HepG2 (cell line): ENCODE measurements around the gene ZC3H4. TPM values are rescaled to one million over a fixed set of nuclear protein-coding genes. Genes with fewer than 3 reads are reported as not detected.

ENCODE experiments used
- ARNT ChIP-seq: fragments of 450-650 bp; IDR thresholded peaks from 2 replicates; pipeline ENCODE4 v1.6.1; 2017
- HCFC1 ChIP-seq: fragments of 150-350 bp; IDR thresholded peaks from 2 replicates; pipeline ENCODE4 v1.6.1; 2014; ENCODE audit warnings: low read depth, low read length
- HES4 ChIP-seq: sonication (generic); formaldehyde crosslinking; IDR thresholded peaks from 2 replicates; pipeline ENCODE4 v1.9.0; 2021; ENCODE audit warnings: mild to moderate bottlenecking, missing genetic modification reagents, borderline replicate concordance
- HNRNPK ChIP-seq: fragments of 200-400 bp; formaldehyde crosslinking; IDR thresholded peaks from 2 replicates; pipeline ENCODE4 v1.6.1; 2018; ENCODE audit warnings: low read length, low read depth, moderate library complexity, mild to moderate bottlenecking; ENCODE audit not compliant: poor library complexity, severe bottlenecking
- KDM1A ChIP-seq: IDR thresholded peaks from 2 replicates; pipeline ENCODE4 v1.6.1; 2016; ENCODE audit warnings: missing compliant biosample characterization
- KDM5B ChIP-seq: sonication (generic); formaldehyde crosslinking; IDR thresholded peaks from 2 replicates; pipeline ENCODE4 v1.4.0; 2020; ENCODE audit warnings: missing genetic modification reagents, mild to moderate bottlenecking, borderline replicate concordance
- MTF1 ChIP-seq: sonication (generic); formaldehyde crosslinking; IDR thresholded peaks from 2 replicates; pipeline ENCODE4 v1.5.0; 2020; ENCODE audit warnings: missing genetic modification reagents
- NKX3-1 ChIP-seq: sonication (generic); formaldehyde crosslinking; IDR thresholded peaks from 2 replicates; pipeline ENCODE4 v1.5.0; 2020; ENCODE audit warnings: missing genetic modification reagents
- PBX3 ChIP-seq: sonication (generic); formaldehyde crosslinking; IDR thresholded peaks from 2 replicates; pipeline ENCODE4 v1.8.1; 2023; ENCODE audit warnings: missing genetic modification reagents, inconsistent platforms, borderline replicate concordance
- POGK ChIP-seq: sonication (generic); formaldehyde crosslinking; conservative IDR thresholded peaks from 2 replicates; pipeline ENCODE4 v1.8.0; 2022; ENCODE audit warnings: mild to moderate bottlenecking, moderate library complexity, missing genetic modification reagents
- POLR2A ChIP-seq, 2 experiments: IDR thresholded peaks; 2 replicates each; pipeline ENCODE4 v1.6.1; 2011; ENCODE audit warnings: low read depth in 2 of 2, low read length in 2 of 2, mild to moderate bottlenecking in 1 of 2, moderate library complexity in 1 of 2; ENCODE audit not compliant: insufficient read depth in 1 of 2
- SATB2 ChIP-seq: sonication (generic); formaldehyde crosslinking; IDR thresholded peaks from 2 replicates; pipeline ENCODE4 v1.5.0; 2020; ENCODE audit warnings: missing genetic modification reagents
- SMARCE1 ChIP-seq: fragments of 450-650 bp; IDR thresholded peaks from 2 replicates; pipeline ENCODE4 v1.6.1; 2017; ENCODE audit warnings: borderline replicate concordance
- SMYD3 ChIP-seq: sonication (generic); formaldehyde crosslinking; IDR thresholded peaks from 2 replicates; pipeline ENCODE4 v1.8.1; 2023; ENCODE audit warnings: mild to moderate bottlenecking, missing genetic modification reagents
- ZBTB21 ChIP-seq: sonication (generic); formaldehyde crosslinking; IDR thresholded peaks from 2 replicates; pipeline ENCODE4 v1.4.0; 2020; ENCODE audit warnings: missing genetic modification reagents
- ZBTB33 ChIP-seq: sonication (generic); formaldehyde crosslinking; IDR thresholded peaks from 2 replicates; pipeline ENCODE4 v1.4.0; 2020; ENCODE audit warnings: missing genetic modification reagents
- ZFP36 ChIP-seq: fragments of 150-350 bp; IDR thresholded peaks from 2 replicates; pipeline ENCODE4 v1.6.1; 2018; ENCODE audit warnings: borderline replicate concordance, low read length, low read depth; ENCODE audit not compliant: partially characterized antibody
- ZFX ChIP-seq: sonication (generic); formaldehyde crosslinking; IDR thresholded peaks from 2 replicates; pipeline ENCODE4 v1.4.0; 2020; ENCODE audit warnings: mild to moderate bottlenecking, low read depth, missing genetic modification reagents, moderate library complexity
- ZNF256 ChIP-seq: sonication (generic); formaldehyde crosslinking; conservative IDR thresholded peaks from 2 replicates; pipeline ENCODE4 v1.4.0; 2020; ENCODE audit warnings: missing genetic modification reagents
- ZNF468 ChIP-seq: sonication (generic); formaldehyde crosslinking; IDR thresholded peaks from 2 replicates; pipeline ENCODE4 v1.8.0; 2022; ENCODE audit warnings: mild to moderate bottlenecking, moderate library complexity, missing genetic modification reagents
- ZNF691 ChIP-seq: sonication (generic); formaldehyde crosslinking; IDR thresholded peaks from 2 replicates; pipeline ENCODE4 v1.4.0; 2020; ENCODE audit warnings: missing genetic modification reagents, low read depth, mild to moderate bottlenecking, borderline replicate concordance
- polyA plus RNA-seq, 8 experiments: library from polyadenylated mRNA; depleted of rRNA in 3 of 8; stranded (reverse) in 7 of 8; unstranded in 1 of 8; fragments of >200 nt; fragmentation: Illumina TruSeq in 4 of 8; extraction: Trizol in 4 of 8; gene quantifications; 2 replicates each; pipeline versions ENCODE4 v1.2.1 to v1.2.3, GENCODE V29; 2011 to 2016; ENCODE audit warnings: low read depth in 4 of 8, missing spikeins in 1 of 8, mixed read lengths in 1 of 8; ENCODE audit not compliant: insufficient read depth in 1 of 8
- total RNA-seq, 5 experiments: library from RNA; depleted of rRNA; stranded (reverse); fragments of >200 nt; fragmentation: Illumina TruSeq; extraction: Trizol; gene quantifications; 2 replicates each; pipeline ENCODE4 v1.2.3, GENCODE V29; 2016; ENCODE audit warnings: low read depth in 1 of 5

The ZC3H4 gene
- total and polyA plus RNA-seq, 2 of the 13 experiments (the other 11 are each of a cell fraction or from before 2014, with no cell fraction given) = 1.8 to 10.7 TPM

GRCh38 chr19:47112166-47112996, 1.2 kb downstream of the ZC3H4 start (continued):
- TF ChIP-seq HES4 = peak; percentile 10; the same call in 1 of the 2 replicates
- TF ChIP-seq POGK (CRISPR knock-in tag) = peak; percentile 58; the same call in 1 of the 2 replicates
- peak; percentile 71 to 82; a peak in 3 of 4 replicates for TF ChIP-seq POLR2A (IDR thresholded peaks at IDR 0.05; ENCODE audit: insufficient read depth in 1 of 2, low read depth in 2 of 2, low read length in 2 of 2)
- no peak for TF ChIP-seq ARNT
- TF ChIP-seq SATB2 (CRISPR knock-in tag) = no peak
- TF ChIP-seq HNRNPK = peak; percentile 94
- TF ChIP-seq ZFX (CRISPR knock-in tag) = peak; percentile 96
- no peak for TF ChIP-seq SMARCE1
- peak; percentile 66; the same call in 1 of the 2 replicates for TF ChIP-seq MTF1 (CRISPR knock-in tag)
- 0 out of 2 replicates have a peak, but pooled peaks have one; percentile 29 for TF ChIP-seq ZNF256
- TF ChIP-seq ZBTB21 (CRISPR knock-in tag) = 0 out of 2 replicates have a peak, but pooled peaks have one; percentile 15
- peak; percentile 1; the same call in 1 of the 2 replicates for TF ChIP-seq ZBTB33 (CRISPR knock-in tag)
- peak; percentile 68; the same call in 1 of the 2 replicates for TF ChIP-seq ZNF468 (CRISPR knock-in tag)
- TF ChIP-seq KDM5B (CRISPR knock-in tag) = peak; percentile 12; the same call in 1 of the 2 replicates
- TF ChIP-seq KDM1A (CRISPR knock-in tag) = no peak
- TF ChIP-seq ZFP36 = no peak
- TF ChIP-seq NKX3-1 (CRISPR knock-in tag) = peak; percentile 27; the same call in 1 of the 2 replicates
- no peak for TF ChIP-seq SMYD3 (CRISPR knock-in tag)
- TF ChIP-seq HCFC1 = no peak
- 0 out of 2 replicates have a peak, but pooled peaks have one; percentile 17 for TF ChIP-seq ZNF691 (CRISPR knock-in tag)
- TF ChIP-seq PBX3 (CRISPR knock-in tag) = 0 out of 2 replicates have a peak, but pooled peaks have one; percentile 60
